ES-I3 (cell line): ENCODE results near the gene SPP2.

Experiments used
- H3K36me3 ChIP-seq: 2 replicates; pipeline ENCODE4 v1.6.1; 2013; ENCODE audit warnings: mild to moderate bottlenecking, low read length, control low read depth, moderate library complexity; ENCODE audit not compliant: insufficient read depth
- H3K4me1 ChIP-seq: 2 replicates; pipeline ENCODE4 v1.6.1; 2013; ENCODE audit warnings: mild to moderate bottlenecking, control low read depth, low read length; ENCODE audit not compliant: insufficient read depth
- H3K9ac ChIP-seq: 2 replicates; pipeline ENCODE4 v1.6.1; 2013; ENCODE audit warnings: low read depth, mild to moderate bottlenecking, low read length, moderate library complexity
- H3K9me3 ChIP-seq: 2 replicates; pipeline ENCODE4 v1.6.1; 2013; ENCODE audit warnings: mild to moderate bottlenecking, low read length, moderate library complexity; ENCODE audit not compliant: control insufficient read depth, insufficient read depth

Gene SPP2

GRCh38 chr2:234092344-234092743 is 41.8 kb downstream of the SPP2 start:
- Histone ChIP-seq H3K36me3 (no peaks in the 10 kb centered on the region), H3K9me3 (peaks cover 5% of the 10 kb centered on the region; the same call in 1 of the 2 replicates), H3K9ac (no peak overlapping the region), H3K4me1 (no peaks in the 10 kb centered on the region)

DNA sequence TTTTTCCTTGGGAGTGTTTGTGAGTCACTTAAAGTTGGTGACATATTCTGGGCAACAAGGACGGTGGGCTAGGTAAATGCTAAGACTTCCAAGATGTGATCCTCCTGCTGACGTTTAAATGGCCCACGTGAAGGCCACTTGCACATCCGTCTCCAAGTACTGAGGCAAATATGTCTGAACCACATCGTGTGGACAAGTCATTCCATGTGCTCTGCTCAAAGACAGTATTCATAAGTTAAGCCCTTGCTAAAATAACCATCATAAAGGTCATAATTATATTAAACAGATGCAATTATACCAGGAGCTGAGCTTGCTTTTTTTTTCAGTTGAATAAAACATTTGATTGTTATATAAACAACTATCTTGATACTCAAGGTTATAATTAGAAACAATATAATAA is 44.8 kb downstream of the SPP2 start:
- Histone ChIP-seq H3K9me3 (no peaks in the 10 kb centered on the region), H3K4me1 (no peaks in the 10 kb centered on the region), H3K9ac (no peak overlapping the region), H3K36me3 (no peaks in the 10 kb centered on the region)

DNA sequence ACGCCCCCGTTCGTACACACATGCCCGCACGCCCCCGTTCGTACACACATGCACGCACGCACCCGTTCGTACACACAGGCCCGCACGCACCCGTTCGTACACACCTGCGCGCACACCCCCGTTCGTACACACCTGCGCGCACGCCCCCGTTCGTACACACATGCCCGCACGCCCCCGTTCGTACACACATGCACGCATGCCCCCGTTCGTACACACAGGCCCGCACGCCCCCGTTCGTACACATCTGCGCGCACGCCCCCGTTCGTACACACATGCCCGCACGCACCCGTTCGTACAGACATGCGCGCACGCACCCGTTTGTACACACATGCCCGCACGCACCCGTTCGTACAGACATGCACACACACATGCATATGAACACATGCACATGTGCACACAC is 45.7 kb downstream of the SPP2 start:
- H3K9ac ChIP-seq: no peak overlapping the region
- H3K36me3 ChIP-seq: no peaks in the 10 kb centered on the region
- no peaks in the 10 kb centered on the region for H3K4me1 ChIP-seq
- no peaks in the 10 kb centered on the region for H3K9me3 ChIP-seq

DNA sequence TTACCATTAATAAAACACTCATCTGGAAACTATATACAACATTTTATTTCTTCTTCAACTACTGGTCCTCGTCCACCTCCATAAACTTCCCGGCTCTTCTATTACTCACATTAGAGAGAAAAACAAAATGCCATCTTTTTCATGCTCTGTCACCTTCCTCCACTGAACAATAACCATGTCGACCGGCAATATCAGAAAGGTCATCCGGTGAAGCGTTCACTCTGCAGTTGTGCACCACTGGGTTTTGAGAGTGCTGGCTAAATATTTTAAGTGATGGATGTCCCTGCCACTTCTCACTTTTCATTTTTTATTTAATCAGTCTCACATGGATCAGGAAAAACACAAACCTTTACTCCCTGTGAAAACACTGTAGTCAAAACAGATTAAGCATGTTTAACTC is 48.2 kb downstream of the SPP2 start:
- Histone ChIP-seq H3K36me3 (no peaks in the 10 kb centered on the region), H3K4me1 (no peaks in the 10 kb centered on the region), H3K9me3 (no peaks in the 10 kb centered on the region), H3K9ac (no peak overlapping the region)

DNA sequence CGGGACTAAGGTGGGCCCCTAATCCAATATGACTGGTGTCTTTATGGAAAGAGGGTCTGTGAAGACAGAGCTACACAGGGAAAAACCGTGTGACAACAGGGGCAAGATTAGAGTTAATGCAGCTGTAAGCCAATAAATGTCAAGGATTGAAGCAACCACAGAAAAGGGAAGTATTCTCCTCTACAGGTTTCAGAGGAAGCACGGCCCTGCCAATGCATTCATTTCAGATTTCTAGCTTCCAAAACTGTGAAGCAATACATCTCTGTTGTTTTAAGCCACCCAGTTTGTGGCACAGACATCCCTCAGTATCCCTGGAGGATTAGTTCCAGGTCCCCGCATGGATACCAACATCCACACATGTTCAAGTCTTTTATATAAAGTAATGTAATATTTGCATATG is 48.8 kb downstream of the SPP2 start:
- Histone ChIP-seq H3K9ac (no peak overlapping the region), H3K4me1 (no peaks in the 10 kb centered on the region), H3K36me3 (no peaks in the 10 kb centered on the region), H3K9me3 (no peaks in the 10 kb centered on the region)

DNA sequence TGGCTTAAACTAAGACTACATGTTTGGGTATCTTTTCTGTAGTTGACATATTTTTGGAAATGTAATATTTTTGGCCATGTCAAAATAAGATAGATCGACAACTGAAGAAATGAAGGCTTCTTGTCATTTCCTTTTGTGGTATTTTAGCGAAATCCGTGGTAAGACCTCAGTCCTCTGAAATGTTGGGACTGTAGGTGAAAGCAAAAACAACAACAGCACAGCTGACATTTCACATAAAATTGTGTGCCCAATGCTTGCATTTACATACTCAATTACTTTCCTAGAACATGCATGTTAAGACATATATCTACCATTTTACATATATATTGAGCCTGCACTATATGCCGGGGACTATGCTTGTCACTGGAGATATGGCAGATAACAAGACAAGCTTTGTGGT is 50.2 kb downstream of the SPP2 start:
- H3K36me3 ChIP-seq: no peaks in the 10 kb centered on the region
- H3K9ac ChIP-seq: no peak overlapping the region
- H3K4me1 ChIP-seq: no peaks in the 10 kb centered on the region
- H3K9me3 ChIP-seq: no peaks in the 10 kb centered on the region

DNA sequence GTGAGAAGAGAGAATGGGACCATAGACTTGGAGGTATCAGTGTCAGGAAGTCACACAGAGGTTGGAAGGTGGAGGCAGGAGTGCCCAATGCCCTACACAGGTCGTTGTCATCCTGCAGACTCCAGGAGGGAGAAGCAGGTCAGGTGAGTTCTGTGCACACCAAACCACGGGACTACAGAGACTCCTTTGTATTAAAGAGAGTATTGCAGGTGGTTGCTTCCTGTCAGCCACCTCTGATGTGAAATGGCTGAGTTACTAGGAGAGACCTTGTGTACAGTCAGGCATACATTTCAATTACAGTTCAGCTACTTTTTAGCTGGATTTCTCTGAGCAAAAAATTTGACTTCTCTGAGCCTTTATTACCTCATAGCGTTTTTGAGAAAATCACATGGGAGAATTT is 51.6 kb downstream of the SPP2 start:
- no peaks in the 10 kb centered on the region for H3K36me3 ChIP-seq
- no peak overlapping the region for H3K9ac ChIP-seq
- H3K9me3 ChIP-seq: no peaks in the 10 kb centered on the region
- no peaks in the 10 kb centered on the region for H3K4me1 ChIP-seq

GRCh38 chr2:234107861-234108260 is 57.4 kb downstream of the SPP2 start:
- Histone ChIP-seq H3K4me1 (no peaks in the 10 kb centered on the region), H3K36me3 (no peaks in the 10 kb centered on the region), H3K9me3 (no peaks in the 10 kb centered on the region), H3K9ac (no peak overlapping the region)

- no peaks in the 10 kb centered on the region for H3K9me3 ChIP-seq
- H3K9ac ChIP-seq: no peak overlapping the region
- no peaks in the 10 kb centered on the region for H3K36me3 ChIP-seq
- H3K4me1 ChIP-seq: no peaks in the 10 kb centered on the region
Observed at GRCh38 chr2:234109321-234109720, 58.8 kb downstream of the SPP2 start.

GRCh38 chr2:234110219-234110618 is 59.7 kb downstream of the SPP2 start:
- no peaks in the 10 kb centered on the region for H3K9me3 ChIP-seq
- H3K9ac ChIP-seq: no peak overlapping the region
- H3K36me3 ChIP-seq: no peaks in the 10 kb centered on the region
- H3K4me1 ChIP-seq: no peaks in the 10 kb centered on the region

GRCh38 chr2:234111523-234111922 is 61.0 kb downstream of the SPP2 start:
- Histone ChIP-seq H3K36me3 (no peaks in the 10 kb centered on the region), H3K9me3 (no peaks in the 10 kb centered on the region), H3K4me1 (no peaks in the 10 kb centered on the region), H3K9ac (no peak overlapping the region)

DNA sequence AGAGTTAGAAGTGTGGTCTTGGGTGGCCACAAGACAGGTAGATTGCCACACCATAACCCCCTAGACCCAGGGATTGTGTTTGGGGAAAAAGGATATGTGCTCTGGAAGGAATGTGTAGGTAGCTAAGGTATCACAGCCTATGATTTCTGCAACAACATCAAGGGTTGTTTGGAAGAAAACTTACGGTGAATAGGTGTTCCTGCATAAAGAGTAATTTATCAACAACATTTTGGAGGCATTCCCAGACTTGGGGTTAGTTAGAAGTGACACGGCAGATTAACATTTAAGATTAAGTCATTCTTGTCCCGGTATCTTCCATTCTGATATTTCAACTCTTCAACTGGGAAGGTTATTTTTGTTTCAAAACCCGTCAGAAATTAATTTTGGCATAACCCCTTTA is 65.5 kb downstream of the SPP2 start:
- Histone ChIP-seq H3K4me1 (no peaks in the 10 kb centered on the region), H3K36me3 (no peaks in the 10 kb centered on the region), H3K9me3 (no peaks in the 10 kb centered on the region), H3K9ac (no peak overlapping the region)

- no peaks in the 10 kb centered on the region for H3K36me3 ChIP-seq
- no peak overlapping the region for H3K9ac ChIP-seq
- H3K9me3 ChIP-seq: no peaks in the 10 kb centered on the region
- H3K4me1 ChIP-seq: no peaks in the 10 kb centered on the region; the same call in 1 of the 2 replicates
Observed at GRCh38 chr2:234121999-234122398, 71.5 kb downstream of the SPP2 start.

DNA sequence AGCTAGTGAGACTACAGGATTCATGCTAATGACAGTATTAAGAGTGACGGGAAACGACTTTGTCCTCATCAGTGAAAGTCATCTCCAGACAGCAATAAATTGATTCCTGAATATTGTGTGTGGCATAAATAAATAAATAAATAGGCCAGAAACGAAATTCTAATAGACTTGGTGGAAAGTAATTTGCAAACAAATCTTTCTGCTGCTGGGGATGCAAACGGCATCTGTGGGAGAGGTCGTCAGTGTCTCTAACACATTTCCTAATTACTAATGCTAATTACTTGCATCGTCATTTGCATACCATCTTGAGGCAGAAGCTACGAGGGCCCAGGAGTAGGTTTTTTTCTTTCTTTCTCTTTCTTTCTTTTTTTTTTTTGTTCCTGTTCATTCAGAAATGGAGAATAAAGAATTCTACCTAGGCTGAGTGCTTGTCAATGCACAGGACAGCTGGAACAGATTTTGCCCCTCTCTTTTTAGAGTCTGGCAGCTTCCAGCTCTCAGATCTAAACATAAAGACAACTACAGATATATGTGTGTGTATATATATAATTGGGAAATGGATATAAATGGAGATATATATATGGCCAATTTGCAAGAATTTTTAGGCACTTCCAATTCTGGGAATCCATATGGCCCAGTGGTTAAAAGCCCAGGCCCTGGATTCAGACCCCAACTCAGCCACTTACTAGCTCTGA is 75.1 kb downstream of the SPP2 start:
- H3K9me3 ChIP-seq: no peaks in the 10 kb centered on the region
- H3K4me1 ChIP-seq: no peaks in the 10 kb centered on the region; the same call in 1 of the 2 replicates
- no peak overlapping the region for H3K9ac ChIP-seq
- H3K36me3 ChIP-seq: no peaks in the 10 kb centered on the region

DNA sequence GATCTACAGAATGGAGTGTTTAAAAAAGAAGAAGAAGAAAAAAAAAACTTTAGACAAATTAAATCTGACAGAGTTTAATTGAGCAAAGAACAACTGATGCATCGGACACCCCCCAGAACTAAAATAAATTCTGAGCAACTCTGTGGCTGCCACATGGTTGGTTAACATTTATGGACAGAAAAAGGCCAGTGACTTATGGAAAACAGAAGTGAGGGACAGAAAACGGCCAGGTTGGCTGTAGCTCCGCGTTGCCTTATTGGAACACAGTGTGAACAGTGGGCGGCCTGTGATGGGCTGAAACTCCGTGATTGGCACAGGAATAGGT is 75.6 kb downstream of the SPP2 start:
- Histone ChIP-seq H3K9me3 (no peaks in the 10 kb centered on the region), H3K36me3 (no peaks in the 10 kb centered on the region), H3K9ac (no peak overlapping the region), H3K4me1 (no peaks in the 10 kb centered on the region; the same call in 1 of the 2 replicates)
